ENCODE data around the gene RRAD.
"Not testable (repeated sequence)": the region's sequence is repeated elsewhere in the genome, so short reads cannot be mapped to it uniquely, and the experiment has no call there.

The RRAD gene

DNA sequence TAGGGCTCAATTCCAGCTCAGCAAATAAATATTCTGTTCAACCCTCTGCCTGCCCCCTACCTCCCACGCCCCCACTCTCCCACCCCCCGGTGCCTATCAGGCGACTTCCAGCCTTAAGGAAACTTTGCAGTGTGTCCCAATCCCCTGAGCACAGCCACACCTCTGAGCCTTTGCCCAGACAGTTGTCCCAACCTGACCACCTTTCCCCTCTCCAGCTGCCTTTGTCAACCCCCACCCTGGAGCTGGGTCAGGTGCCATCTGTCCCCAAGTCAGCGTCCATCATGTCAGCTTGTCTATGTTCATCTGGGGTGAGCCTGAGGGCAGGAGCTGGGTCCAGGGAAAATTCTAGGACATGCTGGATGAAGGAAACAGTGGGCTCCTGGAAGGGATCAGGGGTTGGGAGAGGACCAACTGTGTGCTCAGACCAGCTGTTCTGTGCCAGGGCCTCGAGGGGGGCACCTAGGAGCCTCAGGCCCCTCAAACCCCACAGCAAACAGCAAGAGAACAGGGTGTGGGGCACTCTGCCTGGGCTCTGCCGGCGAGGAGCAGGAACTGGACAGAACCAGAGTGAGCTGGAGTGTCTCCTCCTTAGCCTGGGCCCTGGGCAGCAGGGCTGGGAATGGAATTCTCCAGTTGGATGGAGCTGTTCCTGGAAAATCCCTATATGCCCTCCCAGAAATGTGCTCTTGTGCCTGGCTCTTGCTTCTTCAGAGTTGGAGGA, 24.5 kb downstream of the RRAD start:
- no peak for DNase-seq (ENCODE audit: low read depth in 2 of 2, low spot score in 1 of 2)

GRCh38 chr16:66899945-66900710, 25.2 kb downstream of the RRAD start:
- DNase-seq (ENCODE audit: low read depth in 2 of 2, low spot score in 1 of 2): no peak

- DNase-seq (ENCODE audit: low read depth in 2 of 2, low spot score in 1 of 2): no peak
Observed at GRCh38 chr16:66899310-66899944, 25.9 kb downstream of the RRAD start.

DNA sequence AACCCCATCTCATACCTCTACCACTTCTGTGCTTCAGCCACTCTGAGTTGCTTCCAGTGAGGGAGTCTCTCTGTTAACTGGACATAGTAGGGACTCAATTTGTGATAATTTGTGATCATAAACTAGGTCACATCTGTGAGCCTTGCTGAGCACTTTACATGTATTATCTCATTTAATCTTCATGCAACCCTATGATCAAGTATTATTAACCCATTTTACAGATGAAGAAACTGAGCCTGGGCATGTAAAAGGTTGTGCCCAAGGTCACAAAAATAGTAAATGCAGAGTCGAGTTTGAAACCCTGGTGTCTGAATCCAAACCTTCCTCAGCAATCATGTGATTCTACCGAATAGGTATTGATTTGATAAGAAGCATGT, 26.4 kb downstream of the RRAD start:
- DNase-seq (ENCODE audit: low read depth in 2 of 2, low spot score in 1 of 2): no peak

DNA sequence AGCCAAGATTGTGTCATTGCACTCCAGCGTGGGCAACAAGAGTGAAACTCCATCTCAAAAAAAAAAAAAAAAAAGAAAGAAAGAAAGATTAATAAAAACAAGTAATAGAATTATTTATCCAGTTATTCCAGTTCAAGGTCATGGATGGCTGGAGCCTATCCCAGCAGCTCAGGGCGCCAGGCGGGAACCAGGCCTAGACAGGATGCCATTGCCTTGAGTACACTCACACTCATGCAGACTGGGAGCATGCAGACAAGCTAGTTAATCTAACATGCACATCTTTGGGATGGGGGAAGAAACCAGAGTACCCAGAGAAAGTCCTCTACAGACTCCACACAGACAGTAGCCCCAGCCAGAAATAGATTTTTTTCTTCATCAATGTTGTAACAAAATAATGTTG, 27.1 kb downstream of the RRAD start:
- DNase-seq (ENCODE audit: low read depth in 2 of 2, low spot score in 1 of 2): no peak

GRCh38 chr16:66896682-66897081, 28.7 kb downstream of the RRAD start:
- DNase-seq (ENCODE audit: low read depth in 2 of 2, low spot score in 1 of 2): not testable (repeated sequence)

DNA sequence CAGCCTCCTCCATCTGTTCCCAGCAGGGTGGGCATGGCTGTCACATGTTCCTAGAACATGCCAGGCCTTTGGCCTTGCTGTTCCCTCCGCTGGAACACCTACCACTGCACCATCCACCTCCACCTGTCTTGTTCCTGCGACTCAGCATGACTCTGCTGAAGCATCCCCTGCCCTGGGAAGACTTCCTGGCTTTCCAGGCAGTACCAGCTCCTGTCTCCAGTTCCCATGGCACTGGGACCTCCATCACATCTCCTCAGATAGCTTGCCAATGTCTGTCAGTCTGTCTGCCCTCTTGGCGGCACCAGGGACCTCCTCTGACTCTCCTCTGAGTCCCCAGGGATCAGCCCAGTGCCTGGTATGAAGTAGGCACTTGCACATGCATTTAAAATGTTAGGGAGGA, 29.3 kb downstream of the RRAD start:
- no peak for DNase-seq (ENCODE audit: low read depth in 2 of 2, low spot score in 1 of 2)

DNA sequence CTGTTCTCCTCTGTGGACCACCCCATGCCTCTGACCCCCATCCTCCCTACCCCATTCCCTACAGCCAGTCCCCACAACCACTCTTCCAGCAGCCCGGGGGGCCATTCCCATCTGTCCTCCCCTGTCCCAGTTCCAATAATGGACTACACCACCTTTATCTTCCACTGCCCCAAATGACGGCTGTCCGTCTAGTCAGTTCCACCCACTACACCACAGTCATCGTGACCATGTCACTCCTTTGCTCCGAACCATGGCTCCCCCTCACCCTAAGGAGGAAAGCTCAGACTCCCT, 29.7 kb downstream of the RRAD start:
- no peak for DNase-seq (ENCODE audit: low read depth in 2 of 2, low spot score in 1 of 2)

DNA sequence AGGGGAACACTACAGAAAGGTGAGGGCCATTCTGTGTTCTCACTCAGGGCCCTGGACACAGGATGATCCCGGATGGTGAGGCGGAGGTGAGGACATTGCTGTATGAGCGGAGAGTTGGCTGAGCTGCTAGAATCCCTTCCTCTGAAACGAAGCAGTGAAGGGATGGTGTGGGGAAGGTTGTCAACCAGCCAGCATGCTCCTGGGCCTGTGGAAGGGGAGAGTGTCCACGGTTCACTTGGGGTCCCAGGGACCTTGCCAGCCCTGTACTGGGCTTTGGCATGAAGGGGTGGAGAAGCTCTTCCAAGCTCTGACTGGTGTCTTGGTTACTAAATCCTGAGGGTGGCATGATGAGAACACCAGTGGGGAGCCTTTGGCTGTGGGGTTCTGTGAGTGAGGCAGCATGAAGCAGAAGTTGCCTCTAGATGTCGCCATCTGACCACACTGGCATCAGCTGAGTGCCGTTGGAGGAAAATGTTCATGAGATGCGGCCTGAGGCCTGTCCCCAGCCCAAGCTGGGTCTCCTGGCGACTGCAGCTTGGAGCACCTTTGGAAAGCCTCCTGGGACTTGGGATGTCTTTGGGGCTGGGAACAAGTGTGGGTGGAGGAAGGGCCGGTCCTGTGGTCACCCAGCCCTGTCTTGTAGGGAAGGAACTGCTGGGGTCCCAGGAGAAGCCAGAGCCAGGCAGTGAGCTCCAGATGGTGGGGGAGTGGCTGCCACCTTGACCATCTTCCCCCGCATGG, 30.2 kb downstream of the RRAD start:
- no peak for DNase-seq (ENCODE audit: low read depth in 2 of 2, low spot score in 1 of 2)

GRCh38 chr16:66894055-66894454, 31.3 kb downstream of the RRAD start:
- DNase-seq (ENCODE audit: low read depth in 2 of 2, low spot score in 1 of 2): no peak

DNA sequence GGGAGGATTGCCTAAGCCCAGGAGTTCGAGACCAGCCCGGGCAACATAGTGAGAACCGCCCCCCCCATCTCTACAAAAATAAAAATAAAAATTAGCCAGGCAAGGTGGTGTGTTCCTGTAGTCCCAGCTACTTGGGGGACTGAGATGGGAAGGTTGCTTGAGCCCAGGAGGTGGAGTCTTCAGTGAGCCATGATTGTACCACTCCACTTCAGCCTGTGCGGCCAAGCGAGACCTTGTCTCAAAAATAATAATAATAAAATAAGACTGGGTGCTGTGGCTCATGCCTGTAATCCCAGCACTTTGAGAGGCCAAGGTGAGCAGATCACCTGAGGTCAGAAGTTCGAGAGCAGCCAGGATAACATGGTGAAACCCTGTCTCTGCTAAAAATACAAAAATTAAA, 33.5 kb downstream of the RRAD start:
- no peak for DNase-seq (ENCODE audit: low read depth in 2 of 2, low spot score in 1 of 2)

DNA sequence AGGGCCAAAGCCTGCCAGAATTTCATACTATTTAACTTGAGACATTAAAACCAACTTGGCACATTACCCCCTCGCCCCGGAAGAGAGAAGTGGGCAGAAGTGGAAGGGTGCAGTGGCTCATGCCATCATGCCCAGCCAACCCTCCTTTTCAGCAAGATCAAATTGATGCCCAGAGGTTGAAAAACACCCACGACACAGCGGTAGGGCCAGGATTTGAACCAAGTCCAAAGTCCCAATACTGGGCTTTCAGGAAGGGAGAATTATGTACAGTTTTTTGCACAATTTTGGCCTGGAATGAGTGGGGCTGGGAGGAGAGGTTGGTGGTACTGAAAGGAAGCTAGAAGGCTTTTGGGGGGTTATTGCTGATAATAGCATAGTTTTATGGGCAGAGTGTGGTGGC, 34.0 kb downstream of the RRAD start:
- DNase-seq (ENCODE audit: low read depth in 2 of 2, low spot score in 1 of 2): no peak

- DNase-seq (ENCODE audit: low read depth in 2 of 2, low spot score in 1 of 2): no peak
Observed at GRCh38 chr16:66890799-66891198, 34.5 kb downstream of the RRAD start.

GRCh38 chr16:66889622-66890021, 35.7 kb downstream of the RRAD start:
- DNase-seq (ENCODE audit: low read depth in 2 of 2, low spot score in 1 of 2): no peak

- DNase-seq (ENCODE audit: low read depth in 2 of 2, low spot score in 1 of 2): no peak
Observed at GRCh38 chr16:66888647-66889615, 36.4 kb downstream of the RRAD start.

- no peak for DNase-seq (ENCODE audit: low read depth in 2 of 2, low spot score in 1 of 2)
Observed at GRCh38 chr16:66886914-66887313, 38.4 kb downstream of the RRAD start.

DNA sequence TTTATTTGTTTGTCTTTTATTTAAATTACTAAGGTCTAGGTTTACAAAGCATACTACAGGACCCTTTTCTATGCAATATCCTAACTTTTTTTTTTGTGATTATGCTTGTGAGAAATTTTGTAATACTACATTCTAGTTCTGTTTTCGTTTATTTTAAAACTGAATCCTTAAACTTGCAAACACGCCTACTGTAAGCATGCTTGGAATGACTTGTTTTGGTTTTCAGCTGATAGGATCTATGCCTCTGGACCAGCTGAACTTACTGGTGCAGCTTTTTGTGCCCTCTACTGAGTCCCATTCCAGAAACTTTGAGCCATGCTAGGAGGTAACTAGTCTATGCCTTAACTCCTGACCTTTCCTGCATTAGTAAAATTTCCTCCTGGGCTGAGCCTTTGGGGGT, 39.0 kb downstream of the RRAD start:
- no peak for DNase-seq (ENCODE audit: low read depth in 2 of 2, low spot score in 1 of 2)

DNA sequence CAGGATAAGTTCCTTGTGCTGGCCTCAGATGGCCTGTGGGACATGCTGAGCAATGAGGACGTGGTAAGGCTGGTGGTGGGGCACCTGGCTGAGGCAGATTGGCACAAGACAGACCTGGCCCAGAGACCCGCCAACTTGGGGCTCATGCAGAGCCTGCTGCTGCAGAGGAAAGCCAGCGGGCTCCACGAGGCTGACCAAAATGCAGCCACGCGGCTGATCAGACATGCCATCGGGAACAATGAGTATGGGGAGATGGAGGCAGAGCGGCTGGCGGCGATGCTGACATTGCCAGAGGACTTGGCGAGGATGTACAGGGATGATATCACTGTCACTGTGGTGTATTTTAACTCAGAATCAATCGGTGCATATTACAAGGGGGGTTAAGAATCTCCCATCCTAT, 39.8 kb downstream of the RRAD start:
- no peak for DNase-seq (ENCODE audit: low read depth in 2 of 2, low spot score in 1 of 2)

GRCh38 chr16:66882702-66883101, 42.6 kb downstream of the RRAD start:
- no peak for DNase-seq (ENCODE audit: low read depth in 2 of 2, low spot score in 1 of 2)

DNA sequence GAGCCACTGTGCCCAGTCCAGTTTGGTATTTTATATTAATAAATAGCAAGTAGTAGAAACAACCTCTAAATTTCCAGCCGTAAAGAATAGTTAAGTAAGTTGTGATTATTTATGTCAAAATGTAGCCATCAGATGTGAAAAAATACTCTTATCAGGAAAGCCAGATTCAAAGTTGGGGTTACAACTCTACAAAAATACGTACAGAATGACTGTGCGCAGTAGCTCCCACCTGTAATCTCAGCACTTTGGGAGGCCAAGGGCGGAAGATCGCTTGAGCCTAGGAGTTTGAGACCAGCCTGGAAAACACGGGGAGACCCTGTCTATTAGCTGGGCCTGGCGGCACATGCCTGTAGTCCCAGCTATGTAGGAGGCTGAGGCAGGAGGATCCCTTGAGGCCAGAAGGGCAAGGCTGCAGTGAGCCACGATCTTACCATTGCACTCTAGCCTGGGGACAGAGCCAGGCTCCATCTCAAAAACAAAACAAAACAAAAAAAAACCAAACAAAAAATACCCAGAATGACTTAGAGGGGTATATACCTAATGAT, 43.3 kb downstream of the RRAD start:
- no peak for DNase-seq (ENCODE audit: low read depth in 2 of 2, low spot score in 1 of 2)
